ENCODE data around the gene CCDC183. TPM values are rescaled to one million over a fixed set of nuclear protein-coding genes. Genes with fewer than 3 reads are reported as not detected.

Gene CCDC183
- total RNA-seq, 1 donor from 2014 or later, result 0.89 TPM

DNA sequence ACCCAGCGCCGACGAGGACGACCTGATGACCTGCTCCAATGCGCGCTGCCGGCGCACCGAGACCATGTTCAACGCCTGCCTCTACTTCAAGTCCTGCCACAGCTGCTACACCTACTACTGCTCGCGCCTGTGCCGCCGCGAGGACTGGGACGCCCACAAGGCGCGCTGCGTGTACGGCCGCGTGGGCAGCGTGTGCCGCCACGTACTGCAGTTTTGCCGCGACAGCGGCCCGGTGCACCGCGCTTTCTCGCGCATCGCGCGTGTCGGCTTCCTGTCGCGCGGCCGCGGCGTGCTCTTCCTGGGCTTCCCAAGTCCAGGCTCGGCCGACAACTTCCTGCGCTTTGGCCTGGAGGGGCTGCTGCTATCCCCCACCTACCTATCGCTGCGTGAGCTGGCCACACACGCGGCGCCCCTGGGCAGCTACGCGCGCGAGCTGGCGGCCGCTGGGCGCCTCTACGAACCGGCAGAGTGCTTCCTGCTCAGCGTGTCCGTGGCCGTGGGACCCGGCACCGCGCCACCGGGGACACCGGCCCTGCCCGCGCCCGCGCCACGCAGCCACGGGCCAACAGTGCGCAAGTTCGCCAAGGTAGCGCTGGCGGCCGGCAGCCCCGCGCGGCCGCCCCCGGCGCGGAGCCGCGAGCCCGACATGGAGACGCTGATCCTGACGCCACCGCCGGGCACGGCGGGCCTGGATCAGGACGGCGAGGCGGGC is 50.4 kb downstream of the CCDC183 start:
- Mint-ChIP-seq H3K27ac (ENCODE audit: unreplicated experiment) (no peak overlapping the region), H3K4me1 (ENCODE audit: unreplicated experiment) (peaks cover 33% of the 10 kb centered on the region), H3K36me3 (ENCODE audit: unreplicated experiment) (no peaks in the 10 kb centered on the region), H3K27me3 (ENCODE audit: unreplicated experiment) (no peaks in the 10 kb centered on the region), H3K4me3 (ENCODE audit: unreplicated experiment) (peak overlapping the region; percentile 75), H3K9me3 (ENCODE audit: unreplicated experiment) (no peaks in the 10 kb centered on the region)
- DNase-seq (ENCODE audit: extremely low spot score, unreplicated experiment), result no peak
- TF ChIP-seq, protein P1, sequence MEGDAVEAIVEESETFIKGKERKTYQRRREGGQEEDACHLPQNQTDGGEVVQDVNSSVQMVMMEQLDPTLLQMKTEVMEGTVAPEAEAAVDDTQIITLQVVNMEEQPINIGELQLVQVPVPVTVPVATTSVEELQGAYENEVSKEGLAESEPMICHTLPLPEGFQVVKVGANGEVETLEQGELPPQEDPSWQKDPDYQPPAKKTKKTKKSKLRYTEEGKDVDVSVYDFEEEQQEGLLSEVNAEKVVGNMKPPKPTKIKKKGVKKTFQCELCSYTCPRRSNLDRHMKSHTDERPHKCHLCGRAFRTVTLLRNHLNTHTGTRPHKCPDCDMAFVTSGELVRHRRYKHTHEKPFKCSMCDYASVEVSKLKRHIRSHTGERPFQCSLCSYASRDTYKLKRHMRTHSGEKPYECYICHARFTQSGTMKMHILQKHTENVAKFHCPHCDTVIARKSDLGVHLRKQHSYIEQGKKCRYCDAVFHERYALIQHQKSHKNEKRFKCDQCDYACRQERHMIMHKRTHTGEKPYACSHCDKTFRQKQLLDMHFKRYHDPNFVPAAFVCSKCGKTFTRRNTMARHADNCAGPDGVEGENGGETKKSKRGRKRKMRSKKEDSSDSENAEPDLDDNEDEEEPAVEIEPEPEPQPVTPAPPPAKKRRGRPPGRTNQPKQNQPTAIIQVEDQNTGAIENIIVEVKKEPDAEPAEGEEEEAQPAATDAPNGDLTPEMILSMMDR (IDR thresholded peaks at IDR 0.05), result no peak

DNA sequence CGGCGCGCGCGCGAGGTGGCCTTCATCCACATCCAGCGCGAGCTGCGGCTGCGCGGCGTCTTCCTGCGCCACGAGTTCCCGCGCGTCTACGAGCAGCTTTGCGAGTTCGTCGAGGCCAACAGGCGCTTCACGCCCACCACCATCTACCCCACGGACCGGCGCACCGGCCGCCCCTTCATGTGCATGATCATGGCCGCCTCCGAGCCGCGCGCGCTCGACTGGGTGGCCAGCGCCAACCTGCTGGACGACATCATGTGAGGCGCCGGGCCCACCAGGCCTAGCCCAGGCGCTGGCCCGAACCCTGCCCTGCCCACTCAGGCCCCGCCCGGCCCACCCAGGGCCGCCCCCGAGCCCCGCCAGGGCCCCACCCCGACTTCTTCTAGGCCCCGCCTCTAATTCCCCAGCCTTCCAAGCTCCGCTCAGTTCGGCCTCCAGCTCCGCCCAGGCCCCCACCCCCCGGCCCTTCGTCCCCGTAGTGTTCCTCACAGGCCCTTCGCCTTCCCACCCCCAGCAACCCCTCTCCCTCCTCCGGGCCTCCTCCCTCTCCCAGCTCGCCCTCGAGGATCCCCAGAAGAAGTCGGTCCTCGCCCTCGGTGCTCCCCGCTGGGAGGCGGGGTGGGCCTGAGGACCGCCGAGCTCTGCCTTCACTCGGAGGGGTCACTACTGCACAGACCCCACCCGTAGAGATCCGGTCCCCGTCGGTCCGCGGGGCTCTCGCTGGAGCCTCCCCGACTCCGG is 51.1 kb downstream of the CCDC183 start:
- Mint-ChIP-seq H3K27ac (ENCODE audit: unreplicated experiment) (peak overlapping the region; percentile 97), H3K36me3 (ENCODE audit: unreplicated experiment) (no peaks in the 10 kb centered on the region), H3K9me3 (ENCODE audit: unreplicated experiment) (no peaks in the 10 kb centered on the region), H3K4me3 (ENCODE audit: unreplicated experiment) (peak overlapping the region; percentile 94), H3K27me3 (ENCODE audit: unreplicated experiment) (no peaks in the 10 kb centered on the region), H3K4me1 (ENCODE audit: unreplicated experiment) (peaks cover 29% of the 10 kb centered on the region)
- DNase-seq (ENCODE audit: extremely low spot score, unreplicated experiment), result peak; percentile 92
- TF ChIP-seq, protein P1 (IDR thresholded peaks at IDR 0.05), result no peak

DNA sequence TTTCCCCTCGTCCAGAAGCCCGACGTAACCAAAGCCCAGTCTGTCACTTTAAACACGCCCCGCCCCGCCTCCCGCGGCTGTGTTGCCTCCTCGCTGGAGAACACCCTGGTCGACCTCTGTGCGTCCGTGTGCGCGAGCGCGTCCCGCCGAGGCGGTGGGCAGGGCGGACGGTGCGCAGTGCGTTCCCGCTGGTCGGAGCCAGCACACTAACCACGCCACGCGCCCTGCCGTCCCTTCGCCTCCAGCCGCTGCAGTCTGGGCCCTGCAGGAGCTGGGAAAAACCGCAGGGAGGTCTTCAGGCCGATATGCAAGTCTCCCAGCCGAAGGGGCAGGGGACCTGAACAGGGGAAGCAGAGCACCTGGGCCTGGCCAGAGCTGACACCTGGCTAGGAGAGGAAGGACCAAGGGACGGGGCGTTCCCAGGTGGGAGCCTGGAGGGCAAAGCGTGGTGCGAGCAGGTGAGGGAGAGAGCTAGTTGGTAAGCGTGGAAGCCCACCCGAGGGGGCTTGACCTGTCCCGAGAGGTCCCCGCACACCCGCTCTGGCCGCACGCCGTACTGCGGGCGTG is 51.8 kb downstream of the CCDC183 start:
- H3K27ac Mint-ChIP-seq (ENCODE audit: unreplicated experiment), result peak overlapping the region; percentile 97
- H3K4me1 Mint-ChIP-seq (ENCODE audit: unreplicated experiment), result peaks cover 27% of the 10 kb centered on the region
- H3K27me3 Mint-ChIP-seq (ENCODE audit: unreplicated experiment), result no peaks in the 10 kb centered on the region
- TF ChIP-seq, protein P1 (IDR thresholded peaks at IDR 0.05), result no peak
- no peaks in the 10 kb centered on the region for H3K9me3 Mint-ChIP-seq (ENCODE audit: unreplicated experiment)
- DNase-seq (ENCODE audit: extremely low spot score, unreplicated experiment), result peak; percentile 95
- H3K4me3 Mint-ChIP-seq (ENCODE audit: unreplicated experiment), result peak overlapping the region; percentile 94
- H3K36me3 Mint-ChIP-seq (ENCODE audit: unreplicated experiment), result no peaks in the 10 kb centered on the region

DNA sequence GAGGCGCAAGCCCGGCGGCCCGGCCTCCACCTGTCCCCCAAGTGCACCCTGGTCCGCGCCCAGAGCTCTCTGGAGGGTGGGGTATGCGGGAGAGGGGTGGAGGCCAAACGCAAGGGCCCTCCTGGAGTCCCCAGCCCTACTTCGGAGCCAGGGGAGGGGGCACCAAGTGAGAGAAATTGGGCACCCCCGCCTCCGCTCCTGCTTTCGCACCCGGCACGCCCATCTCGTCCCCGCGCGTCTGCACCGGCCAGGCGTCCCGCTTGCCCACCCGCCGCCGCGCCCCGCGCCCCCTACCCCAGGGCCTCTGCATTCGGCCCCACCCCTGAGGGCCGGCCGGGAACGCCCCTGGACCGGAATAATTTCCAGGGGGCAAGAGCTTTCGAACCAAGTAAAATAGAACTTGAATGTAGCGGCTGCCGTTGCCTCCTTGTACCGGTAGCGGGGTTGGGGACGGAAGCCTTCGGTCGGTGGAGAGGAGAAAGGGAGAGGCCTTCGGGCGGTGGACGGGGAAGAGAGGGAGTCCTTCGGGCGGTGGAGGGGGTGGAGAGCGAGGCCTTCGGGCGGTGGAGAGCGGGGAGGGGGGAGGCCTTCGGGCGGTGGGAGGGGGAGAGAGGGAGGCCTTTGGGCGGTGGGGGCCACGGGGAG is 52.4 kb downstream of the CCDC183 start:
- Mint-ChIP-seq H3K9me3 (ENCODE audit: unreplicated experiment) (no peaks in the 10 kb centered on the region), H3K27me3 (ENCODE audit: unreplicated experiment) (no peaks in the 10 kb centered on the region), H3K4me3 (ENCODE audit: unreplicated experiment) (peak overlapping the region; percentile 94), H3K27ac (ENCODE audit: unreplicated experiment) (peak overlapping the region; percentile 97), H3K36me3 (ENCODE audit: unreplicated experiment) (no peaks in the 10 kb centered on the region), H3K4me1 (ENCODE audit: unreplicated experiment) (peaks cover 25% of the 10 kb centered on the region)
- TF ChIP-seq, protein P1 (IDR thresholded peaks at IDR 0.05), result no peak
- DNase-seq (ENCODE audit: extremely low spot score, unreplicated experiment), result no peak

Measured in osteocyte (in vitro differentiated cells).